ENCODE data around the gene MB.

GRCh38 chr22:35631597-35631996 is 14.5 kb upstream of the MB start:
- TF ChIP-seq, protein P1, sequence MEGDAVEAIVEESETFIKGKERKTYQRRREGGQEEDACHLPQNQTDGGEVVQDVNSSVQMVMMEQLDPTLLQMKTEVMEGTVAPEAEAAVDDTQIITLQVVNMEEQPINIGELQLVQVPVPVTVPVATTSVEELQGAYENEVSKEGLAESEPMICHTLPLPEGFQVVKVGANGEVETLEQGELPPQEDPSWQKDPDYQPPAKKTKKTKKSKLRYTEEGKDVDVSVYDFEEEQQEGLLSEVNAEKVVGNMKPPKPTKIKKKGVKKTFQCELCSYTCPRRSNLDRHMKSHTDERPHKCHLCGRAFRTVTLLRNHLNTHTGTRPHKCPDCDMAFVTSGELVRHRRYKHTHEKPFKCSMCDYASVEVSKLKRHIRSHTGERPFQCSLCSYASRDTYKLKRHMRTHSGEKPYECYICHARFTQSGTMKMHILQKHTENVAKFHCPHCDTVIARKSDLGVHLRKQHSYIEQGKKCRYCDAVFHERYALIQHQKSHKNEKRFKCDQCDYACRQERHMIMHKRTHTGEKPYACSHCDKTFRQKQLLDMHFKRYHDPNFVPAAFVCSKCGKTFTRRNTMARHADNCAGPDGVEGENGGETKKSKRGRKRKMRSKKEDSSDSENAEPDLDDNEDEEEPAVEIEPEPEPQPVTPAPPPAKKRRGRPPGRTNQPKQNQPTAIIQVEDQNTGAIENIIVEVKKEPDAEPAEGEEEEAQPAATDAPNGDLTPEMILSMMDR (IDR thresholded peaks at IDR 0.05): peak in 4 of 5 experiments; percentile 8 to 43 (median 26)
- TF ChIP-seq POLR2A (IDR thresholded peaks at IDR 0.05) (no peak), EP300 (IDR thresholded peaks at IDR 0.05) (no peak)
